HepG2 (cell line): ENCODE measurements around the gene KIF3A. TPM values are rescaled to one million over a fixed set of nuclear protein-coding genes. Genes with fewer than 3 reads are reported as not detected.

ENCODE experiments used
- DMAP1 ChIP-seq: IDR thresholded peaks from 2 replicates; pipeline ENCODE4 v1.6.1; 2016
- FOXO4 ChIP-seq: sonication (generic); formaldehyde crosslinking; conservative IDR thresholded peaks from 2 replicates; pipeline ENCODE4 v1.8.1; 2023; ENCODE audit warnings: missing genetic modification reagents
- GATAD2A ChIP-seq: IDR thresholded peaks from 2 replicates; pipeline ENCODE4 v1.6.1; 2016
- HDAC1 ChIP-seq: sonication (generic); formaldehyde crosslinking; IDR thresholded peaks from 2 replicates; pipeline ENCODE4 v1.5.1; 2020; ENCODE audit warnings: mild to moderate bottlenecking, missing genetic modification reagents
- ZNF687 ChIP-seq: sonication (generic); formaldehyde crosslinking; IDR thresholded peaks from 2 replicates; pipeline ENCODE4 v1.5.1; 2020; ENCODE audit warnings: mild to moderate bottlenecking, missing genetic modification reagents, moderate library complexity
- polyA plus RNA-seq, 8 experiments: library from polyadenylated mRNA; depleted of rRNA in 3 of 8; stranded (reverse) in 7 of 8; unstranded in 1 of 8; fragments of >200 nt; fragmentation: Illumina TruSeq in 4 of 8; extraction: Trizol in 4 of 8; gene quantifications; 2 replicates each; pipeline versions ENCODE4 v1.2.1 to v1.2.3, GENCODE V29; 2011 to 2016; ENCODE audit warnings: low read depth in 4 of 8, missing spikeins in 1 of 8, mixed read lengths in 1 of 8; ENCODE audit not compliant: insufficient read depth in 1 of 8
- total RNA-seq, 5 experiments: library from RNA; depleted of rRNA; stranded (reverse); fragments of >200 nt; fragmentation: Illumina TruSeq; extraction: Trizol; gene quantifications; 2 replicates each; pipeline ENCODE4 v1.2.3, GENCODE V29; 2016; ENCODE audit warnings: low read depth in 1 of 5

The KIF3A gene
- total and polyA plus RNA-seq, 2 of the 13 experiments (the other 11 are each of a cell fraction or from before 2014, with no cell fraction given): 2.3 to 8.4 TPM

- TF ChIP-seq ZNF687 (CRISPR knock-in tag) (peak; percentile 54), GATAD2A (CRISPR knock-in tag) (peak; percentile 52), DMAP1 (CRISPR knock-in tag) (no peak), HDAC1 (no peak), FOXO4 (CRISPR knock-in tag) (0 out of 2 replicates have a peak, but pooled peaks have one; percentile 43)
Observed at GRCh38 chr5:132658381-132659302, 78.7 kb downstream of the KIF3A start (continued).
